DOHH2 (cell line): ENCODE results near the gene COX7B2.

Experiments
- H3F3A ChIP-seq: fragments of 200-600 bp; sonication (generic), shearing (Covaris generic); 2 replicates; pipeline ENCODE4 v1.6.0; 2016; ENCODE audit warnings: antibody characterized with exemption, mild to moderate bottlenecking; ENCODE audit not compliant: control insufficient read depth, insufficient read depth
- H3K27ac ChIP-seq: fragments of 200-600 bp; sonication (generic); 2 replicates; pipeline ENCODE4 v1.5.1; 2014; ENCODE audit warnings: low read depth, mild to moderate bottlenecking, low read length, moderate library complexity
- H3K27me3 ChIP-seq: fragments of 200-600 bp; sonication (generic); 2 replicates; pipeline ENCODE4 v1.6.1; 2014; ENCODE audit warnings: mild to moderate bottlenecking, low read length, mixed read lengths; ENCODE audit not compliant: control insufficient read depth
- H3K36me3 ChIP-seq: fragments of 200-600 bp; sonication (generic); 2 replicates; pipeline ENCODE4 v1.6.1; 2014; ENCODE audit warnings: mild to moderate bottlenecking, low read length, moderate library complexity, mixed read lengths; ENCODE audit not compliant: control insufficient read depth
- H3K4me1 ChIP-seq: fragments of 200-600 bp; sonication (generic); 2 replicates; pipeline ENCODE4 v1.6.1; 2014; ENCODE audit warnings: mild to moderate bottlenecking, low read length, mixed read lengths; ENCODE audit not compliant: control insufficient read depth
- H3K4me2 ChIP-seq: fragments of 200-600 bp; sonication (generic); 2 replicates; pipeline ENCODE4 v1.6.0; 2014; ENCODE audit warnings: mild to moderate bottlenecking, low read length, moderate library complexity
- H3K4me3 ChIP-seq: fragments of 200-600 bp; sonication (generic); 2 replicates; pipeline ENCODE4 v1.5.1; 2014; ENCODE audit warnings: mild to moderate bottlenecking, low read length, mixed read lengths
- H3K79me2 ChIP-seq: fragments of 200-600 bp; sonication (generic); 2 replicates; pipeline ENCODE4 v1.6.1; 2014; ENCODE audit warnings: mild to moderate bottlenecking, low read length, mixed read lengths; ENCODE audit not compliant: control insufficient read depth
- H3K9me2 ChIP-seq: fragments of 200-600 bp; sonication (generic); replicated peaks from 2 replicates; pipeline ENCODE4 v1.6.1; 2014; ENCODE audit warnings: mild to moderate bottlenecking, low read length, mixed read lengths; ENCODE audit not compliant: control insufficient read depth
- H3K9me3 ChIP-seq: fragments of 200-600 bp; sonication (generic); 2 replicates; pipeline ENCODE4 v1.6.1; 2014; ENCODE audit warnings: antibody characterized with exemption, low read length, mixed read lengths; ENCODE audit not compliant: control insufficient read depth, insufficient read depth
- H4K20me1 ChIP-seq: fragments of 200-600 bp; sonication (generic); 2 replicates; pipeline ENCODE4 v1.6.0; 2014; ENCODE audit warnings: low read depth, mild to moderate bottlenecking, antibody characterized with exemption, low read length, moderate library complexity; ENCODE audit not compliant: control insufficient read depth, insufficient read depth
- CTCF ChIP-seq: fragments of 200-600 bp; sonication (generic); IDR thresholded peaks from one replicate; pipeline ENCODE4 v1.5.1; 2014; ENCODE audit warnings: antibody characterized with exemption, mild to moderate bottlenecking, low read depth, low read length; ENCODE audit not compliant: poor library complexity, severe bottlenecking
- EZH2phosphoT487 ChIP-seq: fragments of 200-600 bp; sonication (generic); IDR thresholded peaks from 2 replicates; pipeline ENCODE4 v1.6.1; 2017; ENCODE audit warnings: borderline replicate concordance, mild to moderate bottlenecking, antibody characterized with exemption, low read length, moderate library complexity, mixed read lengths

The COX7B2 gene

GRCh38 chr4:46818604-46819003, 90.4 kb downstream of the COX7B2 start:
- Histone ChIP-seq H3K9me2 (no peaks in the 10 kb centered on the region), H3K27me3 (no peaks in the 10 kb centered on the region), H3K4me1 (no peaks in the 10 kb centered on the region), H3F3A (no peaks in the 10 kb centered on the region), H3K79me2 (no peaks in the 10 kb centered on the region), H3K36me3 (no peaks in the 10 kb centered on the region), H3K9me3 (no peaks in the 10 kb centered on the region), H3K27ac (no peak overlapping the region), H3K4me2 (no peak overlapping the region), H4K20me1 (no peaks in the 10 kb centered on the region), H3K4me3 (no peak overlapping the region)
- TF ChIP-seq CTCF (no peak), EZH2phosphoT487 (no peak)

GRCh38 chr4:46817806-46818205, 91.2 kb downstream of the COX7B2 start:
- Histone ChIP-seq H3K4me2 (no peak overlapping the region), H3K4me1 (no peaks in the 10 kb centered on the region), H3F3A (no peaks in the 10 kb centered on the region), H3K9me2 (no peaks in the 10 kb centered on the region), H4K20me1 (no peaks in the 10 kb centered on the region), H3K36me3 (no peaks in the 10 kb centered on the region), H3K27me3 (no peaks in the 10 kb centered on the region), H3K4me3 (no peak overlapping the region), H3K27ac (no peak overlapping the region), H3K79me2 (no peaks in the 10 kb centered on the region), H3K9me3 (no peaks in the 10 kb centered on the region)
- TF ChIP-seq EZH2phosphoT487, result no peak
- TF ChIP-seq CTCF, result no peak

GRCh38 chr4:46804781-46805413, 104.1 kb downstream of the COX7B2 start:
- no peaks in the 10 kb centered on the region for H3K9me2 ChIP-seq
- H3K79me2 ChIP-seq, result no peaks in the 10 kb centered on the region
- no peaks in the 10 kb centered on the region for H3K4me1 ChIP-seq
- H3K27ac ChIP-seq, result no peak overlapping the region
- no peak for TF ChIP-seq EZH2phosphoT487
- TF ChIP-seq CTCF, result no peak
- H3K9me3 ChIP-seq, result no peaks in the 10 kb centered on the region
- H3F3A ChIP-seq, result no peaks in the 10 kb centered on the region
- H3K4me3 ChIP-seq, result no peak overlapping the region
- H3K36me3 ChIP-seq, result no peaks in the 10 kb centered on the region
- H3K27me3 ChIP-seq, result no peaks in the 10 kb centered on the region
- no peak overlapping the region for H3K4me2 ChIP-seq
- no peaks in the 10 kb centered on the region for H4K20me1 ChIP-seq

- no peaks in the 10 kb centered on the region for H3K9me3 ChIP-seq
- no peaks in the 10 kb centered on the region for H3K27me3 ChIP-seq
- no peaks in the 10 kb centered on the region for H3K79me2 ChIP-seq
- no peaks in the 10 kb centered on the region for H3K9me2 ChIP-seq
- no peaks in the 10 kb centered on the region for H3K36me3 ChIP-seq
- H3K4me2 ChIP-seq, result no peak overlapping the region
- no peaks in the 10 kb centered on the region for H3F3A ChIP-seq
- no peaks in the 10 kb centered on the region for H3K4me1 ChIP-seq
- no peak for TF ChIP-seq CTCF
- TF ChIP-seq EZH2phosphoT487, result no peak
- H4K20me1 ChIP-seq, result no peaks in the 10 kb centered on the region
- no peak overlapping the region for H3K27ac ChIP-seq
- H3K4me3 ChIP-seq, result no peak overlapping the region
These were observed 116.0 kb downstream of the COX7B2 start for GRCh38 chr4:46793036-46793435.
